GM23338 (cell line): ENCODE data around the gene SNORC. TPM values are rescaled to one million over a fixed set of nuclear protein-coding genes. Genes with fewer than 3 reads are reported as not detected.
"Not testable (repeated sequence)": the region's sequence is repeated elsewhere in the genome, so short reads cannot be mapped to it uniquely, and the experiment has no call there.

ENCODE experiments used
- ATAC-seq: fragments of 200-7000 bp; cut with Tn5 transposase; 3 replicates; pipeline ENCODE4 v1.9.1; 2020
- DNase-seq: peaks from one replicate; pipeline ENCODE4 v3.0.0-alpha.2; 2015; ENCODE audit warnings: low spot score
- H2AFZ ChIP-seq: fragments of 200-600 bp; sonication (generic); 2 replicates; pipeline ENCODE4 v1.8.0; 2016; ENCODE audit warnings: antibody characterized with exemption, mild to moderate bottlenecking, moderate library complexity
- H3F3A ChIP-seq: fragments of 200-600 bp; sonication (generic); replicated peaks from 2 replicates; pipeline ENCODE4 v1.8.0; 2017; ENCODE audit warnings: antibody characterized with exemption, mixed run types, low read depth
- H3K27ac ChIP-seq: fragments of 200-600 bp; sonication (generic); 2 replicates; pipeline ENCODE4 v1.6.1; 2016; ENCODE audit warnings: low read depth
- H3K27me3 ChIP-seq: fragments of 200-600 bp; sonication (generic); 2 replicates; pipeline ENCODE4 v1.8.0; 2016; ENCODE audit warnings: mild to moderate bottlenecking, mixed run types, moderate library complexity; ENCODE audit not compliant: insufficient read depth
- H3K36me3 ChIP-seq: fragments of 200-600 bp; sonication (generic); 2 replicates; pipeline ENCODE4 v1.8.0; 2016; ENCODE audit warnings: mild to moderate bottlenecking; ENCODE audit not compliant: insufficient read depth
- H3K4me1 ChIP-seq: fragments of 200-600 bp; sonication (generic); 2 replicates; pipeline ENCODE4 v1.8.0; 2016; ENCODE audit warnings: mild to moderate bottlenecking, moderate library complexity; ENCODE audit not compliant: insufficient read depth
- H3K4me2 ChIP-seq: fragments of 200-600 bp; sonication (generic); 2 replicates; pipeline ENCODE4 v1.7.1; 2017; ENCODE audit warnings: mixed run types
- H3K4me3 ChIP-seq: fragments of 200-600 bp; sonication (generic); 2 replicates; pipeline ENCODE4 v1.6.1; 2016; ENCODE audit warnings: mixed run types
- H3K79me2 ChIP-seq: fragments of 200-600 bp; sonication (generic); replicated peaks from 2 replicates; pipeline ENCODE4 v1.8.0; 2017; ENCODE audit warnings: mild to moderate bottlenecking; ENCODE audit not compliant: insufficient read depth
- H3K9me2 ChIP-seq: fragments of 200-600 bp; sonication (generic); 2 replicates; pipeline ENCODE4 v1.8.0; 2017; ENCODE audit not compliant: insufficient read depth
- H4K20me1 ChIP-seq: fragments of 200-600 bp; sonication (generic); replicated peaks from 2 replicates; pipeline ENCODE4 v1.8.0; 2017; ENCODE audit warnings: mild to moderate bottlenecking; ENCODE audit not compliant: insufficient read depth
- H3K27ac Mint-ChIP-seq: 2 replicates; pipeline ENCODE4 v1.8.0; 2020; ENCODE audit warnings: inconsistent platforms, mild to moderate bottlenecking, moderate library complexity, mixed read lengths
- H3K27me3 Mint-ChIP-seq: 3 replicates; pipeline ENCODE4 v1.8.0; 2022; ENCODE audit warnings: low read depth, mild to moderate bottlenecking, moderate library complexity, mixed read lengths, inconsistent platforms; ENCODE audit not compliant: insufficient read depth, poor library complexity
- H3K36me3 Mint-ChIP-seq: 3 replicates; pipeline ENCODE4 v1.8.0; 2021; ENCODE audit warnings: low read depth, mild to moderate bottlenecking, inconsistent platforms, moderate library complexity, mixed read lengths
- H3K4me1 Mint-ChIP-seq: 3 replicates; pipeline ENCODE4 v1.8.0; 2020; ENCODE audit warnings: mild to moderate bottlenecking, inconsistent platforms, mixed read lengths
- H3K4me3 Mint-ChIP-seq: 3 replicates; pipeline ENCODE4 v1.8.0; 2021; ENCODE audit warnings: moderate library complexity, mild to moderate bottlenecking, inconsistent platforms, mixed read lengths
- H3K9me3 Mint-ChIP-seq: 3 replicates; pipeline ENCODE4 v1.8.0; 2020; ENCODE audit warnings: moderate library complexity, mild to moderate bottlenecking, inconsistent platforms, mixed read lengths
- CREB1 ChIP-seq: fragments of 250-450 bp; sonication (Bioruptor Pico); IDR thresholded peaks from 2 replicates; pipeline ENCODE4 v1.5.0; 2020; ENCODE audit warnings: low read depth, mild to moderate bottlenecking, moderate library complexity
- JUNB ChIP-seq: IDR thresholded peaks from one replicate; pipeline ENCODE4 v1.6.1; 2016; ENCODE audit warnings: antibody characterized with exemption; ENCODE audit not compliant: unreplicated experiment
- NANOG ChIP-seq: IDR thresholded peaks from 2 replicates; pipeline ENCODE4 v1.6.1; 2016; ENCODE audit warnings: antibody characterized with exemption, borderline replicate concordance
- POLR2AphosphoS5 ChIP-seq: IDR thresholded peaks from 2 replicates; pipeline ENCODE4 v1.6.1; 2016; ENCODE audit warnings: antibody characterized with exemption, low read depth
- ZNF331 ChIP-seq: fragments of 250-450 bp; sonication (Bioruptor Pico); IDR thresholded peaks from 2 replicates; pipeline ENCODE4 v1.5.0; 2020; ENCODE audit warnings: low read depth, mild to moderate bottlenecking, moderate library complexity
- polyA plus RNA-seq: library from polyadenylated mRNA; unstranded; fragments of >200 nt; fragmentation: Nextera tagmentation; extraction: Ambion mirVana; gene quantifications from 2 replicates; pipeline ENCODE4 v1.2.1, GENCODE V29; 2016
- total RNA-seq: library from RNA; depleted of rRNA; stranded (reverse); fragments of >200 nt; shearing (Covaris generic); gene quantifications from 2 replicates; pipeline ENCODE4 v1.2.3, GENCODE V29; 2014
- TF ChIP-seq, protein P1 (sequence below), 2 experiments: fragments of 200-600 bp in 1 of 2; sonication (generic) in 1 of 2; conservative IDR thresholded peaks; 2 replicates each; pipeline versions ENCODE4 v1.5.1 to v1.6.1; 2016 to 2017; ENCODE audit warnings: antibody characterized with exemption in 2 of 2, low read depth in 2 of 2, mild to moderate bottlenecking in 2 of 2, moderate library complexity in 1 of 2
- TF ChIP-seq, protein P2 (sequence below): IDR thresholded peaks from 2 replicates; pipeline ENCODE4 v1.6.1; 2016; ENCODE audit warnings: antibody characterized with exemption

The SNORC gene
- total and polyA plus RNA-seq, 2 experiments from 2014 or later: 0.80 to 1.6 TPM

DNA sequence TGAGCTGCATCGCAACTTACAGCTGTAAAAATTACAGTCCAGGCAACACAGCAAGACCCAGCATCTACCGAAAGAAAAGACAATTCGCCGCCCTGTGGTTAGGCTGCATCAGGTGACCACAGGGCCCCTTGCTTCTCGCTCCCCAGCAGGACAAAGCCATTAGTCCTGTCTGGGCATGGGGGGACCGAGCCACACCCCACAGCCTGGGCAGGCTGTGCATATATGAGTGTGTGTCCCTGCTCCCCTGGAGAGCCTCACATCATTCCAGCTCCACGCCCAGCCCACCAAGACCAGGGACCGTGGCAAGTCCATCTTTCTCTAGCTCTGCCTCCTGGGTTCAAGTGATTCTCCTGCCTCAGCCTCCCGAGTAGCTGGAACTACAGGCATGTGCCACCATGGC is 33.9 kb downstream of the SNORC start:
- Mint-ChIP-seq H3K4me1 (peaks cover 10% of the 10 kb centered on the region; the same call in 2 of the 3 replicates), H3K27me3 (peaks cover 7% of the 10 kb centered on the region), H3K4me3 (no peak overlapping the region), H3K9me3 (peaks cover 6% of the 10 kb centered on the region; the same call in 2 of the 3 replicates), H3K36me3 (no peaks in the 10 kb centered on the region; the same call in 2 of the 3 replicates), H3K27ac (no peak overlapping the region)
- ATAC-seq: no peak
- Histone ChIP-seq H3K4me2 (no peak overlapping the region), H3K27me3 (no peaks in the 10 kb centered on the region), H3K36me3 (no peaks in the 10 kb centered on the region), H3K27ac (no peak overlapping the region), H3F3A (0 out of 2 replicates have a peak, but pooled peaks cover 3% of the 10 kb centered on the region), H3K79me2 (no peaks in the 10 kb centered on the region), H3K9me2 (no peaks in the 10 kb centered on the region), H3K4me3 (no peak overlapping the region), H2AFZ (no peak overlapping the region), H4K20me1 (no peaks in the 10 kb centered on the region), H3K4me1 (peaks cover 7% of the 10 kb centered on the region)
- no peak for DNase-seq
- no peak for TF ChIP-seq NANOG
- TF ChIP-seq ZNF331 (CRISPR knock-in tag): no peak
- no peak for TF ChIP-seq POLR2AphosphoS5

DNA sequence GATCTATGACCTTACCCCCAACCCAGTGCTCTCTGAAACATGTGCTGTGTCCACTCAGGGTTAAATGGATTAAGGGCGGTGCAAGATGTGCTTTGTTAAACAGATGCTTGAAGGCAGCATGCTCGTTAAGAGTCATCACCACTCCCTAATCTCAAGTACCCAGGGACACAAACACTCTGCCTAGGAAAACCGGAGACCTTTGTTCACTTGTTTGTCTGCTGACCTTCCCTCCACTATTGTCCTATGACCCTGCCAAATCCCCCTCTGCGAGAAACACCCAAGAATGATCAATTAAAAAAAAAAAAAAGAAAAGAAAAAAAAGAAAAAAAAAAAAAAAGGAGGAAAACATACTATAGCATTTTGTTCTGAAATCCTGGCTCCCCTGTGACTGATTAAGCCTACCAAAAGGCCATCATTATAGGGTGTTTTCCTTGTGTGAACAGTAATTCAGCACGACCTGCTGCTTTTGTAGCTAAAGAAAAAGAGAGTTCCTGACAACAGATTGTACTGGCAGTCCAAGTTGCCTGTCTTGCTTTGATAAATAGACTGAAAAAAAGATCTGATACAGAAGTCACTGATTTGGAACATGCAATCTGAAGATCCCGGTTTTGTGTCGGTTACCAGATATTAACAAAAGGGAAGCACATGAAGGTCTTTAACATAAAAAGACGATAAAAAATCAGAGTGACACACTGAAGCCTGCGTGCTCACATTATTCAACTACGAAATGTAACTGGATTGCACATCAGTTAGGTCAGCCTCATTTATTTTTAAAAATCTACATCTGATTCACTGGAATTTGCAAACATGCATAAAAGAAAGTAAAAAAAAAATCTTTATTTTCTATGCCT is 37.0 kb downstream of the SNORC start:
- not testable (repeated sequence) for ATAC-seq, H3K27me3 ChIP-seq, H3K4me3 ChIP-seq, H3K9me2 ChIP-seq, H3K4me2 ChIP-seq, H3K4me1 Mint-ChIP-seq, H3K4me3 Mint-ChIP-seq, H3K27ac Mint-ChIP-seq, H3K4me1 ChIP-seq, DNase-seq, H3K27me3 Mint-ChIP-seq, H3F3A ChIP-seq, H4K20me1 ChIP-seq, H3K36me3 ChIP-seq, H3K27ac ChIP-seq, H3K79me2 ChIP-seq
- H3K9me3 Mint-ChIP-seq: peaks cover 33% of the 10 kb centered on the region
- peak overlapping the region; percentile 63; the same call in 1 of the 2 replicates for H2AFZ ChIP-seq
- peaks cover 16% of the 10 kb centered on the region for H3K36me3 Mint-ChIP-seq

DNA sequence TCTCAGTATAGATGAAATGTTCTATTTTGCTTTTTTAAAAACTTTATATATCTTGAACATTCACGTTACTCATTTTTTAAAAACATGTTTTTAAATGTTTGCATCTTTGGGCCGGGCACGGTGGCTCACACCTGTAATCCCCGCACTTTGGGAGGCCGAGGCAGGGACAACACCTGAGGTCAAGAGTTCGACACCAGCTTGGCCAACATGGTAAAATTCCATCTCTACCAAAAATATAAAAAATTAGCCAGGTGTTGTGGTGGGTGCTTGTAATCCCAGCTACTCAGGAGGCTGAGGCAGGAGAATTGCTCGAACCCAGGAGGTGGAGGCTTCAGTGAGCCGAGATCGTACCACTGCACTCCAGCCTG is 37.6 kb downstream of the SNORC start:
- peaks cover 16% of the 10 kb centered on the region for H3K36me3 Mint-ChIP-seq
- not testable (repeated sequence) for H3K4me3 ChIP-seq, H3K4me2 ChIP-seq, H3K27me3 ChIP-seq, H3K4me1 ChIP-seq, H2AFZ ChIP-seq, H4K20me1 ChIP-seq, H3K27ac Mint-ChIP-seq, DNase-seq, H3K27ac ChIP-seq, H3K27me3 Mint-ChIP-seq, ATAC-seq, H3K9me2 ChIP-seq, H3F3A ChIP-seq, H3K4me1 Mint-ChIP-seq, H3K36me3 ChIP-seq, H3K4me3 Mint-ChIP-seq, H3K79me2 ChIP-seq
- H3K9me3 Mint-ChIP-seq: peaks cover 33% of the 10 kb centered on the region

DNA sequence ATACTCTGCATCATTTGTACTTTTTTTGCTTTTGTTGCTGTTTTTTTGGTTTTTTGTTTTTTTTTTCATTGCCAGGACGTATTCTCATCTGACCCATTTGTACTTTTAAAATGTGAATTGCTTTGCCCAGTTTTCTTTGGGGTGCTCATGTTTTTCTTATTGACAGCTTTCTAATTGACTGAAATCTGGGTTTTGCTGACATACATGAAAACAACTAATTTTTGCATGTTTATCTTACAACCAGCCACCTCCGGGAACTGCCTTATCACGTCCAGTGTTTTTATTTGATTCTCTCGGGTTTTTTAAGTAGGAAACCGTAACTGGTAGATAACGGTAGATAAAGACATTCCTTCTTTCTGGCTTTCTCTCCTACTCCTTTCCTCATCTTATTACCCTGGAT is 38.6 kb downstream of the SNORC start:
- no peak overlapping the region for H3K27ac ChIP-seq
- H3K27ac Mint-ChIP-seq: no peak overlapping the region
- H3F3A ChIP-seq: no peaks in the 10 kb centered on the region
- peaks cover 16% of the 10 kb centered on the region for H3K36me3 Mint-ChIP-seq
- no peaks in the 10 kb centered on the region for H3K79me2 ChIP-seq
- no peaks in the 10 kb centered on the region for H3K4me1 Mint-ChIP-seq
- DNase-seq (no peak), ATAC-seq (no peak)
- H3K36me3 ChIP-seq: 0 out of 2 replicates have a peak, but pooled peaks cover 6% of the 10 kb centered on the region
- H2AFZ ChIP-seq: no peak overlapping the region
- no peaks in the 10 kb centered on the region for H3K4me1 ChIP-seq
- H3K9me3 Mint-ChIP-seq: peaks cover 33% of the 10 kb centered on the region
- no peaks in the 10 kb centered on the region for H3K9me2 ChIP-seq
- H3K4me3 ChIP-seq: no peak overlapping the region
- H3K27me3 Mint-ChIP-seq: peaks cover 6% of the 10 kb centered on the region
- no peaks in the 10 kb centered on the region for H3K27me3 ChIP-seq
- no peak overlapping the region for H3K4me2 ChIP-seq
- H3K4me3 Mint-ChIP-seq: no peak overlapping the region
- H4K20me1 ChIP-seq: no peaks in the 10 kb centered on the region
- no peak for TF ChIP-seq JUNB
- no peak for TF ChIP-seq NANOG
- no peak for TF ChIP-seq POLR2AphosphoS5
- TF ChIP-seq, protein P1, sequence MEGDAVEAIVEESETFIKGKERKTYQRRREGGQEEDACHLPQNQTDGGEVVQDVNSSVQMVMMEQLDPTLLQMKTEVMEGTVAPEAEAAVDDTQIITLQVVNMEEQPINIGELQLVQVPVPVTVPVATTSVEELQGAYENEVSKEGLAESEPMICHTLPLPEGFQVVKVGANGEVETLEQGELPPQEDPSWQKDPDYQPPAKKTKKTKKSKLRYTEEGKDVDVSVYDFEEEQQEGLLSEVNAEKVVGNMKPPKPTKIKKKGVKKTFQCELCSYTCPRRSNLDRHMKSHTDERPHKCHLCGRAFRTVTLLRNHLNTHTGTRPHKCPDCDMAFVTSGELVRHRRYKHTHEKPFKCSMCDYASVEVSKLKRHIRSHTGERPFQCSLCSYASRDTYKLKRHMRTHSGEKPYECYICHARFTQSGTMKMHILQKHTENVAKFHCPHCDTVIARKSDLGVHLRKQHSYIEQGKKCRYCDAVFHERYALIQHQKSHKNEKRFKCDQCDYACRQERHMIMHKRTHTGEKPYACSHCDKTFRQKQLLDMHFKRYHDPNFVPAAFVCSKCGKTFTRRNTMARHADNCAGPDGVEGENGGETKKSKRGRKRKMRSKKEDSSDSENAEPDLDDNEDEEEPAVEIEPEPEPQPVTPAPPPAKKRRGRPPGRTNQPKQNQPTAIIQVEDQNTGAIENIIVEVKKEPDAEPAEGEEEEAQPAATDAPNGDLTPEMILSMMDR (conservative IDR thresholded peaks at IDR 0.05; ENCODE audit: low read depth in 2 of 2): no peak
- TF ChIP-seq CREB1 (CRISPR knock-in tag): no peak
- TF ChIP-seq, protein P2, sequence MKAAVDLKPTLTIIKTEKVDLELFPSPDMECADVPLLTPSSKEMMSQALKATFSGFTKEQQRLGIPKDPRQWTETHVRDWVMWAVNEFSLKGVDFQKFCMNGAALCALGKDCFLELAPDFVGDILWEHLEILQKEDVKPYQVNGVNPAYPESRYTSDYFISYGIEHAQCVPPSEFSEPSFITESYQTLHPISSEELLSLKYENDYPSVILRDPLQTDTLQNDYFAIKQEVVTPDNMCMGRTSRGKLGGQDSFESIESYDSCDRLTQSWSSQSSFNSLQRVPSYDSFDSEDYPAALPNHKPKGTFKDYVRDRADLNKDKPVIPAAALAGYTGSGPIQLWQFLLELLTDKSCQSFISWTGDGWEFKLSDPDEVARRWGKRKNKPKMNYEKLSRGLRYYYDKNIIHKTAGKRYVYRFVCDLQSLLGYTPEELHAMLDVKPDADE: no peak
